ENCODE measurements around the gene UGT1A3.

GRCh38 chr2:233780771-233781170 is 51.9 kb downstream of the UGT1A3 start:
- TF ChIP-seq CTCF (IDR thresholded peaks at IDR 0.05) = no peak
- TF ChIP-seq POLR2A (IDR thresholded peaks at IDR 0.05) = no peak
